T-cell (primary cell): ENCODE results near the gene ADD2. TPM values are rescaled to one million over a fixed set of nuclear protein-coding genes. Genes with fewer than 3 reads are reported as not detected.
"Not testable (repeated sequence)": the region's sequence is repeated elsewhere in the genome, so short reads cannot be mapped to it uniquely, and the experiment has no call there.

Source experiments
- ATAC-seq, 4 experiments: fragments of 200-7000 bp in 3 of 4; fragments of 150-1000 bp in 1 of 4; cut with Tn5 transposase; replicated peaks in 1 of 4; 1 replicate in 3 of 4; 2 replicates in 1 of 4; pipeline ENCODE4 v1.10.0; 2021; ENCODE audit warnings: moderate library complexity in 3 of 4, mild to moderate bottlenecking in 2 of 4, moderate number of reproducible peaks in 1 of 4
- CTCF ChIA-PET, 2 donors: fragments of 300-600 bp; sonication (Branson Sonifier 250); formaldehyde crosslinking; loops; one replicate each; lab custom pipeline; 2022; ENCODE audit warnings: antibody characterized with exemption in 2 of 2; lab: Charles Lee
- POLR2A ChIA-PET, 2 donors: fragments of 300-600 bp; sonication (Branson Sonifier 250); formaldehyde crosslinking; loops; one replicate each; lab custom pipeline; 2022; ENCODE audit warnings: antibody characterized with exemption in 2 of 2; lab: Charles Lee
- DNase-seq, 35 experiments: peaks; one replicate each; pipeline versions ENCODE4 v3.0.0 to v3.0.0-alpha.2; 2013 to 2023
- H3K27ac ChIP-seq: one replicate; pipeline ENCODE4 v1.5.1; 2013; ENCODE audit warnings: low read length
- H3K27me3 ChIP-seq, 2 experiments: replicated peaks in 1 of 2; 1 replicate in 1 of 2; 2 replicates in 1 of 2; pipeline versions ENCODE4 v1.6.1 to v1.7.0; 2013; ENCODE audit warnings: low read length in 1 of 2, mixed read lengths in 1 of 2; ENCODE audit not compliant: control insufficient read depth in 2 of 2, insufficient read depth in 2 of 2; ENCODE audit errors: extremely low read depth in 1 of 2
- H3K36me3 ChIP-seq, 2 donors: 1 replicate in 1 of 2; 2 replicates in 1 of 2; pipeline versions ENCODE4 v1.6.1 to v1.7.0; 2013; ENCODE audit warnings: low read length in 1 of 2; ENCODE audit not compliant: control insufficient read depth in 2 of 2, insufficient read depth in 1 of 2; ENCODE audit errors: extremely low read depth in 1 of 2
- H3K4me1 ChIP-seq, 2 experiments: 1 replicate in 1 of 2; 2 replicates in 1 of 2; pipeline versions ENCODE4 v1.6.1 to v1.7.0; 2013; ENCODE audit warnings: low read length in 2 of 2, mixed read lengths in 1 of 2; ENCODE audit not compliant: insufficient read depth in 2 of 2, control insufficient read depth in 1 of 2; ENCODE audit errors: extremely low read depth in 1 of 2
- H3K4me3 ChIP-seq, 2 donors: 1 replicate in 1 of 2; 2 replicates in 1 of 2; pipeline versions ENCODE4 v1.5.1 to v1.7.0; 2013; ENCODE audit warnings: mild to moderate bottlenecking in 2 of 2, low read length in 1 of 2, moderate library complexity in 1 of 2; ENCODE audit not compliant: control insufficient read depth in 1 of 2; ENCODE audit errors: extremely low read depth in 1 of 2
- H3K9me3 ChIP-seq: 2 replicates; pipeline ENCODE4 v1.7.0; 2013
- H3K27ac Mint-ChIP-seq, 2 donors: one replicate each; pipeline ENCODE4 v1.8.0; 2020 to 2021; ENCODE audit warnings: mild to moderate bottlenecking in 2 of 2, mixed read lengths in 2 of 2
- H3K27me3 Mint-ChIP-seq, 2 donors: one replicate each; pipeline ENCODE4 v1.8.0; 2021 to 2022; ENCODE audit warnings: mixed read lengths in 2 of 2
- H3K36me3 Mint-ChIP-seq: one replicate; pipeline ENCODE4 v1.8.0; 2021; ENCODE audit warnings: mixed read lengths
- H3K4me1 Mint-ChIP-seq, 3 donors: one replicate each; pipeline ENCODE4 v1.8.0; 2020 to 2022; ENCODE audit warnings: mixed read lengths in 3 of 3, mild to moderate bottlenecking in 1 of 3
- H3K4me3 Mint-ChIP-seq, 3 donors: one replicate each; pipeline ENCODE4 v1.8.0; 2020 to 2022; ENCODE audit warnings: mild to moderate bottlenecking in 3 of 3, mixed read lengths in 3 of 3, moderate library complexity in 3 of 3
- H3K9me3 Mint-ChIP-seq, 3 donors: one replicate each; pipeline ENCODE4 v1.8.0; 2020 to 2022; ENCODE audit warnings: mixed read lengths in 3 of 3
- WGBS: methylation state at CpG from one replicate; pipeline ENCODE4 v1.1.5; 2013; ENCODE audit warnings: missing lambda C conversion rate; ENCODE audit not compliant: insufficient coverage; 5-methylcytosine and 5-hydroxymethylcytosine counted together
- total RNA-seq, 35 experiments: library from RNA in 6 of 35; stranded (reverse) in 6 of 35; fragments of 120-200 nt in 1 of 35; gene quantifications; one replicate each; pipeline versions ENCODE4 v1.2.1 to v1.2.4 and lab custom pipeline; 2013 to 2026

Gene ADD2
- total RNA-seq, 5 donors from 2014 or later (not counting 1 experiment from before 2014, with no cell fraction given): 4.7 to 7.9 (median 7.1) TPM

GRCh38 chr2:70630761-70631160 lies 137.2 kb downstream of the ADD2 start:
- Histone ChIP-seq H3K36me3 (no peaks in the 10 kb centered on the region), H3K27me3 (peaks cover 0 to 6% of the 10 kb centered on the region in 2 experiments), H3K9me3 (no peaks in the 10 kb centered on the region), H3K4me1 (no peaks in the 10 kb centered on the region), H3K27ac (no peak overlapping the region), H3K4me3 (no peak overlapping the region)
- CTCF ChIA-PET: interaction anchor here in 1 of 2 donors (0.8 kb wide), 1 partner anchor 11 kb away, joined by 3 read pairs; no protein-coding TSS in a partner anchor
- no peak overlapping the region for H3K4me3 Mint-ChIP-seq
- peaks cover 5% of the 10 kb centered on the region for H3K36me3 Mint-ChIP-seq
- ATAC-seq (no peak), DNase-seq (no peak)
- POLR2A ChIA-PET: no interaction called here
- H3K27me3 Mint-ChIP-seq: peaks cover 8 to 16% of the 10 kb centered on the region in 2 donors
- no peaks in the 10 kb centered on the region for H3K4me1 Mint-ChIP-seq
- peaks cover 0 to 10% (median 5%) of the 10 kb centered on the region in 3 donors for H3K9me3 Mint-ChIP-seq
- WGBS: no CpG with 5 or more reads among the region's 1 CpG
- H3K27ac Mint-ChIP-seq: no peak overlapping the region

- Histone ChIP-seq H3K27ac (no peak overlapping the region), H3K9me3 (no peaks in the 10 kb centered on the region), H3K4me1 (no peaks in the 10 kb centered on the region), H3K36me3 (no peaks in the 10 kb centered on the region), H3K27me3 (peaks cover 0 to 6% of the 10 kb centered on the region in 2 experiments), H3K4me3 (no peak overlapping the region)
- CTCF ChIA-PET: interaction anchor here in 1 of 2 donors (0.6 kb wide), 1 partner anchor 30 kb away, joined by 3 read pairs; no protein-coding TSS in a partner anchor
- no peaks in the 10 kb centered on the region for H3K4me1 Mint-ChIP-seq
- ATAC-seq (no peak), DNase-seq (no peak)
- WGBS: no CpG with 5 or more reads among the region's 2 CpGs
- H3K27me3 Mint-ChIP-seq: peaks cover 9 to 16% of the 10 kb centered on the region in 2 donors
- H3K36me3 Mint-ChIP-seq: no peaks in the 10 kb centered on the region
- H3K9me3 Mint-ChIP-seq: no peaks in the 10 kb centered on the region
- H3K27ac Mint-ChIP-seq: no peak overlapping the region
- H3K4me3 Mint-ChIP-seq: no peak overlapping the region
- POLR2A ChIA-PET: no interaction called here
Observed at GRCh38 chr2:70627211-70627898, 140.6 kb downstream of the ADD2 start.

GRCh38 chr2:70626254-70626990 lies 141.6 kb downstream of the ADD2 start:
- no peak overlapping the region for H3K27ac ChIP-seq
- H3K9me3 ChIP-seq: no peaks in the 10 kb centered on the region
- no peaks in the 10 kb centered on the region for H3K36me3 ChIP-seq
- ATAC-seq: no peak
- ChIA-PET POLR2A (interaction anchor here in 1 of 2 donors (0.5 kb wide), 1 partner anchor 791 kb away, joined by 3 read pairs; no protein-coding TSS in a partner anchor), CTCF (interaction anchor here in 1 of 2 donors (0.9 kb wide), 1 partner anchor 9 kb away, joined by 3 read pairs; no protein-coding TSS in a partner anchor)
- no peak for DNase-seq
- WGBS: 81% methylated on average over 3 of the region's 13 CpGs
- no peak overlapping the region for H3K4me3 Mint-ChIP-seq
- H3K9me3 Mint-ChIP-seq: no peaks in the 10 kb centered on the region
- H3K4me1 ChIP-seq: no peaks in the 10 kb centered on the region
- peaks cover 14 to 18% of the 10 kb centered on the region in 2 donors for H3K27me3 Mint-ChIP-seq
- no peak overlapping the region for H3K4me3 ChIP-seq
- H3K27ac Mint-ChIP-seq: no peak overlapping the region
- no peaks in the 10 kb centered on the region for H3K4me1 Mint-ChIP-seq
- H3K27me3 ChIP-seq: peaks cover 0 to 6% of the 10 kb centered on the region in 2 experiments
- no peaks in the 10 kb centered on the region for H3K36me3 Mint-ChIP-seq

GRCh38 chr2:70621536-70621935 lies 146.5 kb downstream of the ADD2 start:
- DNase-seq, H3K4me1 Mint-ChIP-seq, ATAC-seq, H3K4me1 ChIP-seq, H3K4me3 ChIP-seq, H3K27ac Mint-ChIP-seq, H3K9me3 ChIP-seq, H3K36me3 ChIP-seq, H3K4me3 Mint-ChIP-seq, H3K27me3 ChIP-seq, CTCF ChIA-PET, H3K36me3 Mint-ChIP-seq, POLR2A ChIA-PET, H3K9me3 Mint-ChIP-seq, H3K27ac ChIP-seq: not testable (repeated sequence)
- H3K27me3 Mint-ChIP-seq: peaks cover 3 to 19% of the 10 kb centered on the region in 2 donors
- WGBS: 68% methylated on average over 6 of the region's 6 CpGs

- WGBS: 92% methylated on average over 5 of the region's 6 CpGs
- no peaks in the 10 kb centered on the region for H3K36me3 ChIP-seq
- H3K4me1 ChIP-seq: peaks cover 0 to 5% of the 10 kb centered on the region in 2 experiments
- H3K27ac Mint-ChIP-seq: no peak overlapping the region
- H3K27me3 Mint-ChIP-seq: peaks cover 3 to 19% of the 10 kb centered on the region in 2 donors
- no peaks in the 10 kb centered on the region for H3K36me3 Mint-ChIP-seq
- no peaks in the 10 kb centered on the region for H3K9me3 ChIP-seq
- H3K27ac ChIP-seq: no peak overlapping the region
- H3K4me1 Mint-ChIP-seq: no peaks in the 10 kb centered on the region
- no peak overlapping the region for H3K4me3 ChIP-seq
- CTCF ChIA-PET: interaction anchor here (1.2 to 4.4 kb wide), 7 partner anchors 9 to 316 kb away, joined by 3 to 28 read pairs (median 5); no protein-coding TSS in a partner anchor
- POLR2A ChIA-PET: no interaction called here
- DNase-seq: no peak
- no peak overlapping the region for H3K4me3 Mint-ChIP-seq
- H3K9me3 Mint-ChIP-seq: no peaks in the 10 kb centered on the region
- ATAC-seq: no peak
- peaks cover 0 to 7% of the 10 kb centered on the region in 2 experiments for H3K27me3 ChIP-seq
Observed at GRCh38 chr2:70620020-70620419, 148.0 kb downstream of the ADD2 start.

- peaks cover 3 to 19% of the 10 kb centered on the region in 2 donors for H3K27me3 Mint-ChIP-seq
- CTCF ChIA-PET: interaction anchor here (0.6 to 4.4 kb wide), 8 partner anchors 9 to 315 kb away, joined by 3 to 28 read pairs (median 6); no protein-coding TSS in a partner anchor
Observed at GRCh38 chr2:70619167-70619566, 148.8 kb downstream of the ADD2 start.

More at GRCh38 chr2:70619167-70619566, 148.8 kb downstream of the ADD2 start:
- H3K27ac ChIP-seq: no peak overlapping the region
- DNase-seq (no peak), ATAC-seq (no peak)
- no peaks in the 10 kb centered on the region for H3K36me3 Mint-ChIP-seq
- no peak overlapping the region for H3K27ac Mint-ChIP-seq
- peaks cover 0 to 7% of the 10 kb centered on the region in 2 experiments for H3K27me3 ChIP-seq
- POLR2A ChIA-PET: no interaction called here
- no peak overlapping the region for H3K4me3 Mint-ChIP-seq
- 68% methylated on average over 2 of the region's 3 CpGs for WGBS
- H3K9me3 Mint-ChIP-seq: no peaks in the 10 kb centered on the region
- H3K4me1 Mint-ChIP-seq: no peaks in the 10 kb centered on the region
- H3K4me3 ChIP-seq: no peak overlapping the region
- no peaks in the 10 kb centered on the region for H3K36me3 ChIP-seq
- peaks cover 0 to 5% of the 10 kb centered on the region in 2 experiments for H3K4me1 ChIP-seq
- H3K9me3 ChIP-seq: no peaks in the 10 kb centered on the region
